ENCODE measurements around the gene NFATC3.

Gene NFATC3

DNA sequence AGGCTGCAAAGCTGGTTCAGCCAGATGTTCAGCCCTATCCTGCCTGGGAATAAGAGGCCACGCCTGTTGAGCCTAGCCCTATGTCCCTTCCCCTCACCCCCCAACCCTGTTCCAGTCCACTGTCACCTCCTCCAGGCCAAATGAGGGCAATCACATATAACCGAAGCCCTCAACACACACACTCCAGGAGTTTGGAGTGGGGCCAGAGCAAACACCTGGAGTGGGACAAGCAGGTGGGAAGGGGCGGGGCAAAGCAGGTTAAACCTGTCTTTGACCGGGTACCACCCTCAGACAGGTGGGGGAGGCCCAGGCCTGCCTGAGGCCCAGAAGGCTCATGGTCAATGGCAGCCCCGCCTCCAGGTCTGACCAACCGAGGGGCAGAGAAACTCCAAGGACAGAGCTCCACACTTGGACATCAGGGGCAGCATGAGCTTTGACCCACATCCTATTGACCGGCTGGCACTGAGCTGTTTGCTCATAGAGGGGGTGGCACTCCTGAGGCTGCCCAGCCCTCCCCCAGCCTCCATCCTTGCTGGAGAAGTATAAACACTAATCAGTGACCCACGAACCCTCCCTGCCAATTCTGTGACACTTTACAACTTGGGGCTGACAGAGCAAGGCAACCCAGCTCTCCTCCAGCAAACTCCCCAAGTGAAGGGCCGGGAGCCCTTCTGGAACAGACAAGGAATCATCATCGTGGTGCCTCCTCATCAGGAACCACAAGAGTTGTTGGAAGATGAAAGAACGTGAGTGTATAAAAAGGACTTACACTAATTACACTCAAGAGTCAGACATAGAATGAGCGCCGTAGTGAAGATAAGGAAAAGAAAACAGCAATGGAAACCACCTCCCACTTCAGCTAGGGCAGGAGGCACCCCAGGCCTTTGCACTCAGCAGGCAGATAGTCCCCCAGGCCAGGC, 149.3 kb downstream of the NFATC3 start:
- TF ChIP-seq, protein P1, sequence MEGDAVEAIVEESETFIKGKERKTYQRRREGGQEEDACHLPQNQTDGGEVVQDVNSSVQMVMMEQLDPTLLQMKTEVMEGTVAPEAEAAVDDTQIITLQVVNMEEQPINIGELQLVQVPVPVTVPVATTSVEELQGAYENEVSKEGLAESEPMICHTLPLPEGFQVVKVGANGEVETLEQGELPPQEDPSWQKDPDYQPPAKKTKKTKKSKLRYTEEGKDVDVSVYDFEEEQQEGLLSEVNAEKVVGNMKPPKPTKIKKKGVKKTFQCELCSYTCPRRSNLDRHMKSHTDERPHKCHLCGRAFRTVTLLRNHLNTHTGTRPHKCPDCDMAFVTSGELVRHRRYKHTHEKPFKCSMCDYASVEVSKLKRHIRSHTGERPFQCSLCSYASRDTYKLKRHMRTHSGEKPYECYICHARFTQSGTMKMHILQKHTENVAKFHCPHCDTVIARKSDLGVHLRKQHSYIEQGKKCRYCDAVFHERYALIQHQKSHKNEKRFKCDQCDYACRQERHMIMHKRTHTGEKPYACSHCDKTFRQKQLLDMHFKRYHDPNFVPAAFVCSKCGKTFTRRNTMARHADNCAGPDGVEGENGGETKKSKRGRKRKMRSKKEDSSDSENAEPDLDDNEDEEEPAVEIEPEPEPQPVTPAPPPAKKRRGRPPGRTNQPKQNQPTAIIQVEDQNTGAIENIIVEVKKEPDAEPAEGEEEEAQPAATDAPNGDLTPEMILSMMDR (IDR thresholded peaks at IDR 0.05; ENCODE audit: extremely low read depth, insufficient read depth, missing control alignments) = no peak
- no peak for DNase-seq (ENCODE audit: low spot score)
- in situ Hi-C loops (cut with MboI; ENCODE audit: low pct_unique_long_range_greater_than_20kb, low sequenced_read_pairs, unreplicated experiment) = no loop called here

DNA sequence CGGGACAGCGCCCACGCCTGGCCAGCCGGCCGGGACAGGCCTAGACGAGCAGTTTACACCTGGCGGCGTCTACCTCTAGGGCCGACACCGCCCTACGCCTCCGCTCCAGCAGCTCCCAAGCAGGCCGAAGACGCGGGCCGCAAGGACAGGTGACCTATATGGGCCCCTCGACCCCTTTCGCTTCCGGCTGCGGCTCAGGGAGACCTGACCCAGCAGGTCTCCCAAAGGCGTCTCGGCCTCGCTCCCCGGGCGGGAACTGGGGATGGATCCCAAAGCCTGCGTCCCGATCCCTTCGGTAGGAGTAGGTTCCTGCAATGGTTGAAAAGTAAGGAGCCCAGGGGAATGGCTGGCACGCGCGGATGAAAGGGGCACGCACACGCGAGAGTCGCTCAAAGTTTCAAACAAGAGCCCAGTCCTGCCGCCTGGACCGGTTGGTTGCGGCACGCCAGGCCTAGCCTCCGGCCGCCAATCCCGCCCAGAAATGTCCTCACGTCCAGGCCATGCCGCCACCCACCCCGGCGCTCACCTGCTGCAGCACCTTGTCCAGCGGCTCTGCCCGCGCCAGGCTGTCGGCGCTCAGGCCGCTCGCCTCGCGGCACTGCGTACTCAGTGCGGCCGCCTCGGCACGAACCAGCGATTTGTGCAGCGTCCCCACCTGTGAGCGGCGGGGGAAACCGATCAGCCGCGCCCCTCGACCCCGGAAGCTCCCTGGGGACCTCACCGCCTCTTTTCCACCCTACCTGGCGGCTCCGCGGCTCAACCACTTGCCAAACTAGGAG, 150.1 kb downstream of the NFATC3 start:
- TF ChIP-seq, protein P1 (IDR thresholded peaks at IDR 0.05; ENCODE audit: extremely low read depth, insufficient read depth, missing control alignments) = no peak
- in situ Hi-C loops (cut with MboI; ENCODE audit: low pct_unique_long_range_greater_than_20kb, low sequenced_read_pairs, unreplicated experiment) = no loop called here
- DNase-seq (ENCODE audit: low spot score) = no peak

DNA sequence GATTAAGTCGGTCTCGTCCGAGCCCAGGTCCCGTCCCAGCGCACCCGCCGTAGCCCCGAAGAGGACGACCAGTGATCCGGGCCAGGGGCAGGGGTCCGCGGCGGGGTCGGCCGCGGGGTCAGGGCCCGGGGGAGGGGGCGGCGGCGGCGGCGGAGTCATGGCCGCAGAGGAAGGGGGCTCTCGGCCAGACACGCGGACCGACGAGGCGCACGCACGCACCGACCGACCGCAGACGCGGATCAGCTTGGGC, 150.6 kb downstream of the NFATC3 start, which contains the start of gene ESRP2:
Gene ESRP2 (minus strand): TSS at position 241 of the 250 bp plus-strand sequence. CDS start 82 bp downstream, at position 159.
- in situ Hi-C loops (cut with MboI; ENCODE audit: low pct_unique_long_range_greater_than_20kb, low sequenced_read_pairs, unreplicated experiment) = no loop called here
- no peak for DNase-seq (ENCODE audit: low spot score)
- TF ChIP-seq, protein P1 (IDR thresholded peaks at IDR 0.05; ENCODE audit: extremely low read depth, insufficient read depth, missing control alignments) = no peak

DNA sequence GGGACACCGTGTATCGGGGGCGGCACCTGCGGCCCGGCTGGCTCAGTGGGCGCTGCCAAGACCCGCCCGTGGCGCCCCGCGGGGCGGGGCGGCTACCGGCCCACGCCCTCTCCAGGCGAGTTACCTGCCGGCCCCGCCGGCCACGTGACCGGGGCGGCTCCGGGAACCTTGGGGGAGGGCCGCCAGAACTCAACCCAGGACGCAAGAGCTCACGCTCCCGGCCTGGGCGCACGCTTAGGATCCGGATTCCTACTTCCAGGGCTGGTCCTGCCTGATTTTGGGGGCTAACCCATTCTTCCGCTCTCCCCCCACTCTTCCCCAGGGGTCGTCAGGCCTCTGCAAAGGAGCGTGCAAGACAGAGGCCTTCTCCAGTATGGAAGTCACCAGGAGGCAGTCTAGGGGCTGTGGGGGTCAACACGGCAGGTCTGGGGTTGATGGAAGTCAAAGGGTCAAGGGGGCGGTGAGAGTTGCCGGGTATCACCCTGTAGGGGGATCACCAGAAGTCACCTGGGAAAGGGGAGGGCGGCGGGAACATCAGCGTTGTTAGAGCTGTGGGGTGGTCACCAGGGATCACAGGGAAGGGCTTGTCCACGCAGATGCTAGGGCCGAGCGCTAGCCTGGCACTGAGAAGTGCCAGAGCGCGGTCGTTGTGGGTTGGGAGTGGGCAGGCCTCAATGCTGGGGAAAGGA, 151.1 kb downstream of the NFATC3 start:
- peak; percentile 64 for DNase-seq (ENCODE audit: low spot score)
- TF ChIP-seq, protein P1 (IDR thresholded peaks at IDR 0.05; ENCODE audit: extremely low read depth, insufficient read depth, missing control alignments) = no peak
- in situ Hi-C loops (cut with MboI; ENCODE audit: low pct_unique_long_range_greater_than_20kb, low sequenced_read_pairs, unreplicated experiment) = no loop called here

DNA sequence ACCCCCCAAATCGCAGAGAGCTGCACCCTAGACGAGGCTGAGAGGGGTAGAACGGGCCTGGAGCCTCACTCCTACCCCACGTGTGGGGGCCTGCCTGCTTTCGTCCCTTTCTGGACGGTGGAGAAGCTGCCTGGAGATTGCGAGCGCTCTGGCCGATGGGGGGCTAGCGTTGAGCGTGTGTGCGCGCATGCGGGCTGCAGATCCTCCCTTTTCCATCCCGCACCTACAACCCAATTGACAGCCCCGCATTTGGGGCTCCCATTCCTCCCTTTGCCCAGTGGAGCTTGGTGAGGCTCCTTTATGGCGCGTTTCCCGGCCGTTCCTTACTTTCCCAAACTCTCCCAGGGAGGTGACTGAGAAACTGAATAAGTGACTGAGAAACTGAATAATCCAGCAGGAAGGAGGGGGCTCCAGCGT, 151.7 kb downstream of the NFATC3 start:
- peak; percentile 49 for DNase-seq (ENCODE audit: low spot score)
- in situ Hi-C loops (cut with MboI; ENCODE audit: low pct_unique_long_range_greater_than_20kb, low sequenced_read_pairs, unreplicated experiment) = no loop called here
- TF ChIP-seq, protein P1 (IDR thresholded peaks at IDR 0.05; ENCODE audit: extremely low read depth, insufficient read depth, missing control alignments) = no peak
